Kidney (tissue), 14 donors: ENCODE measurements around the gene ME3. TPM values are rescaled to one million over a fixed set of nuclear protein-coding genes. Genes with fewer than 3 reads are reported as not detected.

Experiments
- DNase-seq, 5 donors: peaks; one replicate each; pipeline ENCODE4 v3.0.0-alpha.2; 2013 to 2020
- FAIRE-seq: peaks from 2 replicates; lab custom pipeline; 2012; peaks lifted over from hg19 to GRCh38; lab: Jason Lieb, UNC
- H3K27ac ChIP-seq, 2 donors: one replicate each; pipeline ENCODE4 v1.7.0; 2013; ENCODE audit warnings: low read depth in 2 of 2, low read length in 2 of 2, inconsistent platforms in 1 of 2
- H3K27me3 ChIP-seq: one replicate; pipeline ENCODE4 v1.7.1; 2013; ENCODE audit warnings: low read length, inconsistent platforms; ENCODE audit not compliant: control insufficient read depth, insufficient read depth
- H3K36me3 ChIP-seq, 3 donors: one replicate each; pipeline versions ENCODE4 v1.7.0 to v1.7.1; 2013; ENCODE audit warnings: low read length in 3 of 3, control low read depth in 1 of 3, inconsistent platforms in 1 of 3; ENCODE audit not compliant: insufficient read depth in 3 of 3, control insufficient read depth in 2 of 3
- H3K4me1 ChIP-seq, 3 donors: one replicate each; pipeline versions ENCODE4 v1.7.0 to v1.7.1; 2013; ENCODE audit warnings: low read length in 3 of 3, inconsistent platforms in 1 of 3, low read depth in 1 of 3; ENCODE audit not compliant: control insufficient read depth in 2 of 3, insufficient read depth in 2 of 3
- H3K4me3 ChIP-seq, 3 donors: one replicate each; pipeline versions ENCODE4 v1.7.0 to v1.8.1; 2013; ENCODE audit warnings: low read length in 3 of 3, control low read depth in 1 of 3, inconsistent platforms in 1 of 3
- H3K9ac ChIP-seq, 3 donors: one replicate each; pipeline versions ENCODE4 v1.7.0 to v1.7.1; 2013; ENCODE audit warnings: low read length in 3 of 3, control low read depth in 1 of 3, inconsistent platforms in 1 of 3
- H3K9me3 ChIP-seq, 3 donors: one replicate each; pipeline versions ENCODE4 v1.7.0 to v1.7.1; 2013; ENCODE audit warnings: low read length in 3 of 3, control low read depth in 1 of 3, inconsistent platforms in 1 of 3; ENCODE audit not compliant: control insufficient read depth in 2 of 3, insufficient read depth in 1 of 3
- CTCF ChIP-seq: IDR thresholded peaks from 3 replicates; pipeline ENCODE4 v1.5.1; 2012; ENCODE audit warnings: mild to moderate bottlenecking, moderate library complexity, borderline replicate concordance; ENCODE audit not compliant: insufficient read depth; ENCODE audit errors: extremely low read depth
- intact Hi-C: fragments of 100-400 bp; cut with DNase I; formaldehyde crosslinking; loops from one replicate; pipeline ENCODE4 v1.11.1; 2022
- polyA plus RNA-seq: library from polyadenylated mRNA; stranded (reverse); fragments of 350-450 nt; fragmentation: Illumina TruSeq; extraction: RNeasy Lipid Tissue Mini Kit (QIAGEN cat#74804); gene quantifications from one replicate; pipeline ENCODE4 v1.2.3, GENCODE V29; 2014; ENCODE audit warnings: low read depth, low replicate concordance; ENCODE audit not compliant: insufficient read depth
- total RNA-seq: library from RNA; stranded (reverse); fragmentation: NEBNext Ultra II Directional; extraction: Animal tissue kit (Norgen Biotek cat#: 25700); gene quantifications from one replicate; pipeline ENCODE4 v1.2.1, GENCODE V29; 2021
- donor health status: control.
- donor health status: control.
- donor health status: control.
- donor health status: control.
- donor health status: control.
- donor health status: DM: yes; HTN: yes; CAD: no.
- donor health status: Normal renal cell carcinoma (clear cell type).

Gene ME3
- total and polyA plus RNA-seq, 2 donors from 2014 or later: 13.2 to 32.2 TPM

GRCh38 chr11:86678296-86678695, 5.9 kb upstream of the ME3 start:
- peaks cover 0 to 11% (median 9%) of the 10 kb centered on the region in 3 donors for H3K4me1 ChIP-seq
- DNase-seq (no peak), FAIRE-seq (no peak)
- no peak overlapping the region for H3K4me3 ChIP-seq
- H3K36me3 ChIP-seq: no peaks in the 10 kb centered on the region
- no peak overlapping the region for H3K27ac ChIP-seq
- H3K9me3 ChIP-seq: no peaks in the 10 kb centered on the region
- no peaks in the 10 kb centered on the region for H3K27me3 ChIP-seq
- TF ChIP-seq CTCF: no peak
- H3K9ac ChIP-seq: no peak overlapping the region
- intact Hi-C loops: no loop called here

- intact Hi-C loops: no loop called here
- H3K9ac ChIP-seq: no peak overlapping the region
- no peaks in the 10 kb centered on the region for H3K27me3 ChIP-seq
- H3K4me1 ChIP-seq: peaks cover 0 to 9% (median 8%) of the 10 kb centered on the region in 3 donors
- no peak overlapping the region for H3K27ac ChIP-seq
- H3K4me3 ChIP-seq: no peak overlapping the region
- H3K36me3 ChIP-seq: no peaks in the 10 kb centered on the region
- FAIRE-seq (no peak), DNase-seq (peak in 1 of 5 donors; percentile 63)
- no peak for TF ChIP-seq CTCF
- H3K9me3 ChIP-seq: no peaks in the 10 kb centered on the region
These were observed 4.2 kb upstream of the ME3 start for GRCh38 chr11:86676533-86677154.

GRCh38 chr11:86676010-86676409, 3.6 kb upstream of the ME3 start:
- H3K9ac ChIP-seq: no peak overlapping the region
- no peaks in the 10 kb centered on the region for H3K9me3 ChIP-seq
- no peak overlapping the region for H3K4me3 ChIP-seq
- intact Hi-C loops: no loop called here
- peaks cover 0 to 8% (median 5%) of the 10 kb centered on the region in 3 donors for H3K4me1 ChIP-seq
- no peaks in the 10 kb centered on the region for H3K36me3 ChIP-seq
- no peaks in the 10 kb centered on the region for H3K27me3 ChIP-seq
- no peak for DNase-seq
- no peak for TF ChIP-seq CTCF
- no peak for FAIRE-seq
- H3K27ac ChIP-seq: no peak overlapping the region

- no peaks in the 10 kb centered on the region for H3K36me3 ChIP-seq
- TF ChIP-seq CTCF: no peak
- H3K9me3 ChIP-seq: no peaks in the 10 kb centered on the region
- no peak overlapping the region for H3K4me3 ChIP-seq
- no peak overlapping the region for H3K27ac ChIP-seq
- no peaks in the 10 kb centered on the region for H3K27me3 ChIP-seq
- DNase-seq (no peak), FAIRE-seq (no peak)
- H3K9ac ChIP-seq: no peak overlapping the region
- intact Hi-C loops: no loop called here
- H3K4me1 ChIP-seq: peaks cover 0 to 8% (median 5%) of the 10 kb centered on the region in 3 donors
These were observed 2.6 kb upstream of the ME3 start for GRCh38 chr11:86675017-86675416.
